ENCODE data around the gene SP2.

GRCh38 chr17:47905221-47905733 is 9.2 kb downstream of the SP2 start:
- TF ChIP-seq CTCF (IDR thresholded peaks at IDR 0.05) (no peak), POLR2A (IDR thresholded peaks at IDR 0.05) (no peak)
